ENCODE data around the gene PPM1H. TPM values are rescaled to one million over a fixed set of nuclear protein-coding genes. Genes with fewer than 3 reads are reported as not detected.
"Not testable (repeated sequence)": the region's sequence is repeated elsewhere in the genome, so short reads cannot be mapped to it uniquely, and the experiment has no call there.

The PPM1H gene
- total and polyA plus RNA-seq, 2 of the 8 experiments (the other 6 are each of a cell fraction or from before 2014, with no cell fraction given), result 16.4 to 36.1 TPM

DNA sequence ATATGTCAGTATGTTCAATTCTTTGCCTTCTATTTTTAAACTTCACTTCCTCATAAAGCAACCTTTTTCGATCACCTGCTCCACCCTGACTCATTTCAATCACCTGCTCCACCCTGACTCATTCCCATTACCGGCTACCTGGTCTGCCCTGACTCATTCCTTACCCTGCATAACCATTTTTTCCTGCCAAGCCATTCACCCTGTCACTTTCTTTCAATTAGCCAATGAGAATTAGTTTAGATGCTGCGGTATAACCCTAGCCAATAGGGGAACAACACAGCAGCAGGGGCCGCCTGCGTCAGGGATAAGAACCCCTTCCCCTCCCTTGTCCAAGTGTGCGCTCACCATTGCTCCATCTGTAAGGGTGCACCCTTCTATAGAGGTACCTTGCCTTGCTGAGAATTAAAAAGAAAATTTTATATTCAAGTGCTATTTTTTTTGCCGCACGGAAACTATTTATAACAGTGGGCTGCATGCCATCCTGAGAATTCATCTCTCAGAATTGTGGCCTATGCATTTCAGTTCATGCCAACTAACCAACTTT is 31.6 kb upstream of the PPM1H start:
- H3K27ac ChIP-seq (ENCODE audit: low read depth, low read length); H3K23me2 ChIP-seq (ENCODE audit: low read depth, low read length); H4K91ac ChIP-seq (replicated peaks; ENCODE audit: insufficient read length, low read length); H4K20me1 ChIP-seq (replicated peaks in 1 of 2; ENCODE audit: control insufficient read depth in 1 of 2, insufficient read depth in 2 of 2, low read length in 2 of 2); H3K14ac ChIP-seq (ENCODE audit: insufficient read length); H2BK15ac ChIP-seq (ENCODE audit: low read length); H3K9me3 ChIP-seq (ENCODE audit: insufficient read depth in 2 of 2, low read depth in 1 of 2, low read length in 1 of 2); H3K56ac ChIP-seq (replicated peaks; ENCODE audit: insufficient read length, low read depth, low read length); H3K23ac ChIP-seq (ENCODE audit: insufficient read length); H3K36me3 ChIP-seq (ENCODE audit: control insufficient read depth in 2 of 4, insufficient read depth in 4 of 4, low read length in 3 of 4); H3K79me1 ChIP-seq (ENCODE audit: low read depth, low read length); H3K27me3 ChIP-seq (replicated peaks in 1 of 4; ENCODE audit: control insufficient read depth in 3 of 4, extremely low read depth in 1 of 4, insufficient read depth in 3 of 4, low read length in 3 of 4); H3K4me3 ChIP-seq (ENCODE audit: extremely low read depth in 1 of 4, insufficient read depth in 2 of 4, low read depth in 3 of 4, low read length in 4 of 4); H2BK120ac ChIP-seq (replicated peaks; ENCODE audit: low read depth, low read length); H3K79me2 ChIP-seq (ENCODE audit: control insufficient read depth in 1 of 2, insufficient read depth in 2 of 2, low read length in 2 of 2); H2AFZ ChIP-seq (ENCODE audit: low read length); DNase-seq (ENCODE audit: low read depth in 1 of 2, low spot score in 2 of 2); H2BK12ac ChIP-seq (ENCODE audit: low read depth, low read length); H3K9ac ChIP-seq (replicated peaks in 1 of 4; ENCODE audit: extremely low read depth in 1 of 4, low read depth in 3 of 4, low read length in 3 of 4); CTCF ChIA-PET (ENCODE audit: partially characterized antibody); H3K4me1 ChIP-seq (replicated peaks in 1 of 4; ENCODE audit: control insufficient read depth in 3 of 4, insufficient read depth in 4 of 4, low read length in 3 of 4); FAIRE-seq; H2BK20ac ChIP-seq (ENCODE audit: low read length); H2BK5ac ChIP-seq (ENCODE audit: low read depth, low read length); H3K4ac ChIP-seq (replicated peaks; ENCODE audit: insufficient read length, low read depth, low read length); H3K18ac ChIP-seq (ENCODE audit: extremely low read depth, low read length); H4K8ac ChIP-seq (ENCODE audit: extremely low read depth, insufficient read depth, low read length); H4K5ac ChIP-seq (ENCODE audit: insufficient read length, low read depth, low read length); H3K4me2 ChIP-seq (ENCODE audit: insufficient read depth in 1 of 2, low read depth in 2 of 2, low read length in 2 of 2); H2AK5ac ChIP-seq (ENCODE audit: low read depth, low read length): not testable (repeated sequence)
- POLR2A ChIA-PET (ENCODE audit: partially characterized antibody), result interaction anchor here (1.0 kb wide), 1 partner anchor 10 kb away, joined by 3 read pairs; no protein-coding TSS in a partner anchor
- 89% methylated on average over 8 of the region's 8 CpGs; no CpG with 5 or more reads in 1 of the 2 experiments for WGBS, 2 experiments (ENCODE audit: extremely low coverage in 1 of 2, insufficient coverage in 1 of 2, insufficient read length in 1 of 2, insufficient replicate concordance in 2 of 2, low coverage in 1 of 2, low lambda C conversion rate in 2 of 2, missing lambda C conversion rate in 1 of 2)

DNA sequence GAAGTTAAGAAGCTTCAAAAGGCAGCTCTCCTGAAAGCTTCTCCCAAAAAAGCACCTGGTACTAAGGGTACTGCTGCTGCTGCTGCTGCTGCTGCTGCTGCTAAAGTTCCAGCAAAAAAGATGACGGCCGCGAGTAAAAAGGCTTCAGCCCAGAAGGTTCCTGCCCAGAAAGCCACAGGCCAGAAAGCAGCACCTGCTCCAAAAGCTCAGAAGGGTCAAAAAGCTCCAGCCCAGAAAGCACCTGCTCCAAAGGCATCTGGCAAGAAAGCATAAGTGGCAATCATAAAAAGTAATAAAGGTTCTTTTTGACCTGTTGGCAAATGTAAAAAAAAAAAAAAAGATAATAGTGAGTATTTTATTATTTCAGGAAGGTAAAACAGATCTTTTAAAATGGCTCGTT is 30.8 kb upstream of the PPM1H start:
- H3K56ac ChIP-seq (replicated peaks; ENCODE audit: insufficient read length, low read depth, low read length); H2BK15ac ChIP-seq (ENCODE audit: low read length); H2AK5ac ChIP-seq (ENCODE audit: low read depth, low read length); DNase-seq (ENCODE audit: low read depth in 1 of 2, low spot score in 2 of 2); H3K4me3 ChIP-seq (ENCODE audit: extremely low read depth in 1 of 4, insufficient read depth in 2 of 4, low read depth in 3 of 4, low read length in 4 of 4); H3K18ac ChIP-seq (ENCODE audit: extremely low read depth, low read length); H4K5ac ChIP-seq (ENCODE audit: insufficient read length, low read depth, low read length); H2BK12ac ChIP-seq (ENCODE audit: low read depth, low read length); CTCF ChIA-PET (ENCODE audit: partially characterized antibody); H3K9me3 ChIP-seq (ENCODE audit: insufficient read depth in 2 of 2, low read depth in 1 of 2, low read length in 1 of 2); H4K20me1 ChIP-seq (replicated peaks in 1 of 2; ENCODE audit: control insufficient read depth in 1 of 2, insufficient read depth in 2 of 2, low read length in 2 of 2); H3K14ac ChIP-seq (ENCODE audit: insufficient read length); H3K23me2 ChIP-seq (ENCODE audit: low read depth, low read length); H3K36me3 ChIP-seq (ENCODE audit: control insufficient read depth in 2 of 4, insufficient read depth in 4 of 4, low read length in 3 of 4); H4K8ac ChIP-seq (ENCODE audit: extremely low read depth, insufficient read depth, low read length); POLR2A ChIA-PET (ENCODE audit: partially characterized antibody); H3K23ac ChIP-seq (ENCODE audit: insufficient read length); H3K4me2 ChIP-seq (ENCODE audit: insufficient read depth in 1 of 2, low read depth in 2 of 2, low read length in 2 of 2); H3K9ac ChIP-seq (replicated peaks in 1 of 4; ENCODE audit: extremely low read depth in 1 of 4, low read depth in 3 of 4, low read length in 3 of 4); FAIRE-seq; H2BK120ac ChIP-seq (replicated peaks; ENCODE audit: low read depth, low read length); H3K4me1 ChIP-seq (replicated peaks in 1 of 4; ENCODE audit: control insufficient read depth in 3 of 4, insufficient read depth in 4 of 4, low read length in 3 of 4); H4K91ac ChIP-seq (replicated peaks; ENCODE audit: insufficient read length, low read length); H3K4ac ChIP-seq (replicated peaks; ENCODE audit: insufficient read length, low read depth, low read length); H2AFZ ChIP-seq (ENCODE audit: low read length); H3K79me1 ChIP-seq (ENCODE audit: low read depth, low read length); H3K27me3 ChIP-seq (replicated peaks in 1 of 4; ENCODE audit: control insufficient read depth in 3 of 4, extremely low read depth in 1 of 4, insufficient read depth in 3 of 4, low read length in 3 of 4); H3K27ac ChIP-seq (ENCODE audit: low read depth, low read length); H3K79me2 ChIP-seq (ENCODE audit: control insufficient read depth in 1 of 2, insufficient read depth in 2 of 2, low read length in 2 of 2); H2BK20ac ChIP-seq (ENCODE audit: low read length); H2BK5ac ChIP-seq (ENCODE audit: low read depth, low read length): not testable (repeated sequence)
- 88% methylated on average over 4 of the region's 4 CpGs; no CpG with 5 or more reads in 1 of the 2 experiments for WGBS, 2 experiments (ENCODE audit: extremely low coverage in 1 of 2, insufficient coverage in 1 of 2, insufficient read length in 1 of 2, insufficient replicate concordance in 2 of 2, low coverage in 1 of 2, low lambda C conversion rate in 2 of 2, missing lambda C conversion rate in 1 of 2)
